ENCODE results near the gene CHRD.
"Not testable (repeated sequence)": the region's sequence is repeated elsewhere in the genome, so short reads cannot be mapped to it uniquely, and the experiment has no call there.

CHRD gene

DNA sequence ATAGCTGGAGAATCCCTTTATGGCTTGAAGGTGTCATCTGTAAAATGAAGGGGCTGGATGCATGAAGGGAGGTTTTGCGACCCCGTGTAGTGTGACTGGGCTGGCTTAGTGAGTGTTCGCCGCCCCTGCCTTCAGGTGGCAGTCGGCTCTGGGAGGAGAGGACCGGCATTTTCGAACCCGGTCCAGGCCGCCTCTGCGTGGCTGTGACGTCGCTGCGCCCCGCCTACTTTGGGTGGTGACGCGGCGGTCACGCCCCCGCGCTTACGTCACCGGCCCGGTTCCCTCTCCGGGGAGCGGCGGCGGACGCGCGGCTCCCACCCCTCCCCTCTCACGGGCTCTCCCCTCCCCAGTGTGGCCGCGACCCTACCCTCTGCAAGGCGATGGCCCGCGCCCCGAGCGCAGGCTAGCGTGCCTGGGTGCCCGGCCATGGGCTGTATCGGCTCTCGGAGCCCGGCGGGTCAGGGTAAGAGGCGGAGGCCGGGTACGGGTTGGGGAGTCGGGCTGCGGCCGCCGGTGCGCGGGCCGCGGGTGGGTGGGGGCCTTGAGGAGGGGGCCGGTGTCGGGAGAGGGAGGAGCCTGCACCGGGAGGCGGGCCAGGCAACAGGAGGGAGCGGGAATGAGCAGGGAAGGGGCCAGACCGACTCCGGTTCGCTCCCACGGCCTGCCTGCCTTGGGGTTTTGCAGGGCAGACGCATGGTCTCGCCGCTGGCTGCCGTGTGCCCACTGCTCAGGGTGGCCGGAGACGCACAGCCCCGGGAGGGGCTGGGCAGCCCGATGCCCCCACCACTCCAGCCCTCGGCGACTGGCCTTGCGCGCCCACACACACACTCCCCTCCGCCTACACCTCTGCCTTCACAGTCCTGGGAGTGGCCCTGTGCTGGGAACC lies 44.0 kb upstream of the CHRD start:
- peak; percentile 82 for DNase-seq (ENCODE audit: low read depth)
- TF ChIP-seq, protein P1, sequence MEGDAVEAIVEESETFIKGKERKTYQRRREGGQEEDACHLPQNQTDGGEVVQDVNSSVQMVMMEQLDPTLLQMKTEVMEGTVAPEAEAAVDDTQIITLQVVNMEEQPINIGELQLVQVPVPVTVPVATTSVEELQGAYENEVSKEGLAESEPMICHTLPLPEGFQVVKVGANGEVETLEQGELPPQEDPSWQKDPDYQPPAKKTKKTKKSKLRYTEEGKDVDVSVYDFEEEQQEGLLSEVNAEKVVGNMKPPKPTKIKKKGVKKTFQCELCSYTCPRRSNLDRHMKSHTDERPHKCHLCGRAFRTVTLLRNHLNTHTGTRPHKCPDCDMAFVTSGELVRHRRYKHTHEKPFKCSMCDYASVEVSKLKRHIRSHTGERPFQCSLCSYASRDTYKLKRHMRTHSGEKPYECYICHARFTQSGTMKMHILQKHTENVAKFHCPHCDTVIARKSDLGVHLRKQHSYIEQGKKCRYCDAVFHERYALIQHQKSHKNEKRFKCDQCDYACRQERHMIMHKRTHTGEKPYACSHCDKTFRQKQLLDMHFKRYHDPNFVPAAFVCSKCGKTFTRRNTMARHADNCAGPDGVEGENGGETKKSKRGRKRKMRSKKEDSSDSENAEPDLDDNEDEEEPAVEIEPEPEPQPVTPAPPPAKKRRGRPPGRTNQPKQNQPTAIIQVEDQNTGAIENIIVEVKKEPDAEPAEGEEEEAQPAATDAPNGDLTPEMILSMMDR (IDR thresholded peaks at IDR 0.05; ENCODE audit: low read length, missing control alignments), result no peak
- H3K4me3 ChIP-seq (replicated peaks; ENCODE audit: low read depth, low read length), result peak overlapping the region; percentile 70

DNA sequence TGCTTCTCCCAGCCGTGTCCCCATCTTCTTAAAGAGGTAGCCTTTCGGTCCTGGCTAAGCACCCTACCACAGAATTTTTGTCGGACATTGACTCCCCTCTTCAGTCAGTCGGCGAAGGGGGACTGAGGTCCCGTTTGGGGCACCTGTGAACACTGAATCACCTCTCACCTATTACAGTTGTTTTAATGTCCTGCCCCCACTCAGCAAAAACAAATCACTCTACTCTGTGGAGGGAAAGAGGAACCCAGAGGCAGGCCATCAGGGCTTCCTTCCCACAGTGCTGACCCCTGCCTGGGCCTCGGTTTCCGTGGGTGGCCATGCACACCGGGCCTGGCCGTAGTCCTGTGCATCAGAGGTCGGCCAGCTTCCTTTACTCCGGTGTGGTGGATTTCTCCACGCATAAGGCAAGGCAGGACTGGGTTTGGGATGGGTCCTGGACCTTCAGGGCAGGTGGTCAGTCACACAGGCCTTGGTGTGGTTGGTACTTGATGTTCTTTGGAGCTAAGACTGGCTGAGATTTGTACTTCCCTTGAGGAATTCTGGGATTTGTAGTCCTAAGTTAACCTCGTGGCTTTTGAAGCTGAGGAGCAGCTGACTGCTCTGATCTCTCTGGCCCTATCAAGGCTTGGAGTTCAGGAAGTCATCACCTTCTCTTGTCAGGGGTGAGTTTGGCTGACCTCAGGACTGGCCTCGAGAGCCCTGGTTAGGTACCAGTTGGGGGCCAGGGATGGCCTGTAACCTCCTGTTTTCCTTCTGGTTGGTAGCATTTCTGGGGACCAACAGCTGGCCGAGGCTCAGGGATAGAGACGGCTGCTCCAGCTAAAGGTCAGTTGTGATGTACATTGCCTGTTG lies 43.1 kb upstream of the CHRD start:
- TF ChIP-seq, protein P1 (IDR thresholded peaks at IDR 0.05; ENCODE audit: low read length, missing control alignments), result no peak
- peak; percentile 71 for DNase-seq (ENCODE audit: low read depth)
- peak overlapping the region; percentile 70 for H3K4me3 ChIP-seq (replicated peaks; ENCODE audit: low read depth, low read length)

DNA sequence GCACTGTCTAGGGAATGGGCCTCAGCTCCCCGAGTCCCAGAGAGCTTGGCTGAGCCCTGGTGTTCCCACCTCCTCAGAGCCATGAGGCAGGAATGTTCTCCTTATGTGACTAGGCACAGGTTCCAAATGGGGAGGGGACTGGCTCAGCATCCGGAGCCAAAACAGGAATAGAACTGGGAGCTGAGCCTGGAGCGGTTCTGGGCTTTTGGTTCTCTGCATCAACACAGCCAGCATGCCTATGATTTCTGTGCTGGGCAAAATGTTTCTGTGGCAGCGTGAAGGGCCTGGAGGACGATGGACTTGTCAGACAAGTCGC lies 42.5 kb upstream of the CHRD start, which contains the start of gene FAM131A:
Gene FAM131A, plus strand, starts transcription at position 202 of the 316 bp plus-strand sequence. Its CDS starts 31 bp downstream, at position 233.
- peak within 1 kb of the TSS; percentile 70 for H3K4me3 ChIP-seq (replicated peaks; ENCODE audit: low read depth, low read length)
- TF ChIP-seq, protein P1 (IDR thresholded peaks at IDR 0.05; ENCODE audit: low read length, missing control alignments), result no peak
- DNase-seq (ENCODE audit: low read depth), result peak; percentile 38

DNA sequence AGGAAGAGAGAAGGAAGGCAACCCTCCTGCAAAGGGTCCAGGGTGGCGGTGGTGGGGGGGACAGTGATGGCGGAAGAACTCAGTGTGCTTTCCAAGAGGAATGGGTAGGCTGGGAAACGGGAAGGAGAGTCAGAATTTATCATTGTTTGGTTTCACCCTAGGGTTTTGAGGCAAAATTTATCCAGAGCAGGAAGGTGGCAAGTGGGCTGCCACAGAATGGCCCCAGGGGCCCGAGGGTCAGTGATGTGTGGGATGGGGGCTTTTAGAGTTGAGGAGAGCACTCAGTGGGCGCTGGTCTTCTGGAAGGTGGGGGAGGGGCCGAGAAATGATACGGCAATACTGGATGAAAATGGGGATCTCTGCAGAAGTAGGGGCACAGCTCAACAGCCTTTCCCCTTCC lies 41.9 kb upstream of the CHRD start:
- peak overlapping the region; percentile 34 for H3K4me3 ChIP-seq (replicated peaks; ENCODE audit: low read depth, low read length)
- DNase-seq (ENCODE audit: low read depth), result no peak
- TF ChIP-seq, protein P1 (IDR thresholded peaks at IDR 0.05; ENCODE audit: low read length, missing control alignments), result no peak

DNA sequence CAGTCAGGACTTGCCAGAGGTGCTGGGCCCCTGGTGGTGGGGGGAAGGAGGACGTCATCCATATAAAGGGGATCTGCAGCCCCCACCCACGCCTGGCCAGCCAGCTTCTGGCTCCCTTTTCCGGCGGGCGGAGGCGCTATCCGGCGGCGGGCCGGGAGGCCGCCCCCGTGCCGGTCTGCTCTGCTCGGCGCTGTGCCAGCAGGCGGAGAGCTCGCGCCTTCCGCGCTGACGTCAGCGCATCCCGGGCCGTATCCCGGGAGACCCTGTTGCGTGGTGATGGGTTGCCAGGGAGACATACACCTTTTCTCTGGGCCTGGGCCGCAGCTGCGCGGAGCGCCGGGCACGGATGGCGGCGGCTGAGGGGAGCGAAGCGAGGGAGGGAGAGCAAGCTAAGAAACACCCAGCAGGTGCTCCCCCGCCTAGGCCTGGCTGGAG lies 41.3 kb upstream of the CHRD start:
- H3K4me3 ChIP-seq (replicated peaks; ENCODE audit: low read depth, low read length), result peak overlapping the region; percentile 41
- peak; percentile 91 for DNase-seq (ENCODE audit: low read depth)
- TF ChIP-seq, protein P1 (IDR thresholded peaks at IDR 0.05; ENCODE audit: low read length, missing control alignments), result no peak

DNA sequence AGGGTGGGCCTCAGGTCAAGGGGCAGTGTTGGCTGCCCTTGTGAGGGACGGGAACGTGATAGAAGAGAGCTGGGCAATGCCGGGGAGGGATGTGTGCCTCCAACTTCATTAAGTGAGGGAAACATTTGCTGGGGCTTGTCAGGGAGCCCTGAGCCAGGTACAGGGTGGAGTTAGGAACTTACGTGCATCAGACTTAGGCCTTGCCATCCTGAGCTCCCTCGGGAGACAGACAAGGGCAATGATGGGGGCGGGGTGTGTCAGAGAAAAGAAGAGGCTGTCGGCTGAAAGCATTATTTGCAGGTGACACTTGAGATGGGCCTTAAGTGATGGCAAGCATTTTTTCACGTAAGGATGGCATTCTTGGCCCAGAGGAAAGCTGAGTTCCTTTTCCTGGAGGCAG lies 40.9 kb upstream of the CHRD start:
- TF ChIP-seq, protein P1 (IDR thresholded peaks at IDR 0.05; ENCODE audit: low read length, missing control alignments), result no peak
- no peak for DNase-seq (ENCODE audit: low read depth)
- peak overlapping the region; percentile 41 for H3K4me3 ChIP-seq (replicated peaks; ENCODE audit: low read depth, low read length)

DNA sequence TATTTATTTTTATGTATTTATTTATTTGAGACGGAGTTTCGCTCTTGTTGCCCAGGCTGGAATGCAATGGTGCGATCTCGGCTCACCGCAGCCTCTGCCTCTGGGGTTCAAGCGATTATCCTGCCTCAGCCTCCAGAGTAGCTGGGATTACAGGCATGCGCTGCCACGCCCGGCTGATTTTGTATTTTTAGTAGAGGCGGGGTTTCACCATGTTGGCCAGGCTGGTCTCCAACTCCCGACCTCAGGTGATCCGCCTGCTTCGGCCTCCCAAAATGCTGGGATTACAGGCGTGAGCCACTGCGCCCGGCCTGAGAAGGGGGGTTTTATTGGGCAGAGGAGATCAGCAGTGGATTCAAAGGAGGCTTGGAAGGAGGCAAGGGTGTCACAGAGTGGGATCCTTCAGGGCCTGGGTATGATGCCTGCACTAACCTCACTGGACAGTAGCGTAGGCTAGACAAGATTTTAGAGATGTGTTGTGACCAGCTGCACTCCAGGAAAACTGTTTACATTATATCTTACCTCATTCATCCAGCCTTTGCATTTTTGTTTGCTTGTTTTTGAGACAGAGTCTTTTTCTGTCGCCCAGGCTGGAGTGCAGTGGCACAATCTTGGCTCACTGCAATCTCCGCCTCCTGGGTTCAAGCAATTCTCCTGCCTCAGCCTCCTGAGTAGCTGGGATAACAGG lies 40.3 kb upstream of the CHRD start:
- H3K4me3 ChIP-seq (replicated peaks; ENCODE audit: low read depth, low read length); DNase-seq (ENCODE audit: low read depth): not testable (repeated sequence)
